ENCODE data around the gene PTH1R. TPM values are rescaled to one million over a fixed set of nuclear protein-coding genes. Genes with fewer than 3 reads are reported as not detected.

Gene PTH1R
- total RNA-seq, 2 donors from 2014 or later = 1.3 to 10.8 TPM

- 45% methylated on average over 14 of the region's 15 CpGs for WGBS
- intact Hi-C loops (cut with DNase I) = loop anchor here (2.0 to 10.0 kb wide), 4 partner anchors 28 to 162 kb away; partner anchors contain the start of gene TMIE
- DNase-seq (ENCODE audit: low spot score) = peak; percentile 42
- Histone ChIP-seq H3K36me3 (no peaks in the 10 kb centered on the region), H3K27me3 (replicated peaks; ENCODE audit: insufficient read depth) (no peaks in the 10 kb centered on the region), H3K27ac (peak overlapping the region in 1 of 2 donors; percentile 42), H3K9me3 (no peaks in the 10 kb centered on the region), H3K4me1 (replicated peaks) (peaks cover 9% of the 10 kb centered on the region), H3K4me3 (no peak overlapping the region)
- TF ChIP-seq CTCF (IDR thresholded peaks at IDR 0.05) = peak; percentile 76 to 82 (median 79)
- no peak for TF ChIP-seq POLR2A (IDR thresholded peaks at IDR 0.05)
- no peak for TF ChIP-seq POLR2AphosphoS5 (IDR thresholded peaks at IDR 0.05)
Measured at GRCh38 chr3:46866720-46867549, 10.6 kb upstream of the PTH1R start.

GRCh38 chr3:46867550-46867898 lies 10.0 kb upstream of the PTH1R start:
- peak; percentile 80 for DNase-seq (ENCODE audit: low spot score)
- no peaks in the 10 kb centered on the region for H3K27me3 ChIP-seq (replicated peaks; ENCODE audit: insufficient read depth)
- 10% methylated on average over 10 of the region's 15 CpGs for WGBS
- no peaks in the 10 kb centered on the region for H3K9me3 ChIP-seq
- intact Hi-C loops (cut with DNase I) = loop anchor here (2.0 to 10.0 kb wide), 4 partner anchors 27 to 163 kb away; partner anchors contain the start of gene TMIE
- H3K36me3 ChIP-seq = no peaks in the 10 kb centered on the region
- peaks cover 9% of the 10 kb centered on the region for H3K4me1 ChIP-seq (replicated peaks)
- TF ChIP-seq POLR2A (IDR thresholded peaks at IDR 0.05) = no peak
- peak; percentile 54 for TF ChIP-seq POLR2AphosphoS5 (IDR thresholded peaks at IDR 0.05)
- TF ChIP-seq CTCF (IDR thresholded peaks at IDR 0.05) = no peak
- H3K27ac ChIP-seq = peak overlapping the region; percentile 8 to 42
- no peak overlapping the region for H3K4me3 ChIP-seq

GRCh38 chr3:46868287-46868686 lies 9.2 kb upstream of the PTH1R start:
- H3K4me1 ChIP-seq (replicated peaks) = peaks cover 9% of the 10 kb centered on the region
- WGBS = 82% methylated on average over 8 of the region's 8 CpGs
- H3K4me3 ChIP-seq = no peak overlapping the region
- intact Hi-C loops (cut with DNase I) = loop anchor here (5.0 to 10.0 kb wide), 3 partner anchors 39 to 163 kb away; partner anchors contain the start of gene TMIE
- no peaks in the 10 kb centered on the region for H3K9me3 ChIP-seq
- TF ChIP-seq CTCF (IDR thresholded peaks at IDR 0.05) = no peak
- TF ChIP-seq POLR2AphosphoS5 (IDR thresholded peaks at IDR 0.05) = no peak
- no peak for TF ChIP-seq POLR2A (IDR thresholded peaks at IDR 0.05)
- H3K27me3 ChIP-seq (replicated peaks; ENCODE audit: insufficient read depth) = no peaks in the 10 kb centered on the region
- DNase-seq (ENCODE audit: low spot score) = no peak
- no peaks in the 10 kb centered on the region for H3K36me3 ChIP-seq
- H3K27ac ChIP-seq = peak overlapping the region in 1 of 2 donors; percentile 8

GRCh38 chr3:46868948-46869347 lies 8.6 kb upstream of the PTH1R start:
- WGBS = 87% methylated on average over 7 of the region's 7 CpGs
- TF ChIP-seq CTCF (IDR thresholded peaks at IDR 0.05) = no peak
- intact Hi-C loops (cut with DNase I) = loop anchor here (5.0 to 10.0 kb wide), 3 partner anchors 38 to 164 kb away; partner anchors contain the start of gene TMIE
- H3K36me3 ChIP-seq = no peaks in the 10 kb centered on the region
- no peaks in the 10 kb centered on the region for H3K9me3 ChIP-seq
- no peak for DNase-seq (ENCODE audit: low spot score)
- H3K27ac ChIP-seq = no peak overlapping the region
- H3K27me3 ChIP-seq (replicated peaks; ENCODE audit: insufficient read depth) = no peaks in the 10 kb centered on the region
- H3K4me1 ChIP-seq (replicated peaks) = peaks cover 9% of the 10 kb centered on the region
- no peak overlapping the region for H3K4me3 ChIP-seq

All from prostate gland (tissue), 2 donors.